Activated CD4-positive, alpha-beta T cell treated with anti-CD3 and anti-CD28 coated beads, Interleukin-2, amount 50 U/mL, for 16 hours (primary cell): ENCODE data around the gene TSPAN5.

Experiments used
- DNase-seq: peaks from one replicate; pipeline ENCODE4 v3.0.0-alpha.2; 2020

TSPAN5 gene

GRCh38 chr4:98672583-98673287 lies 14.3 kb upstream of the TSPAN5 start:
- no peak for DNase-seq

- no peak for DNase-seq
These were observed 12.7 kb upstream of the TSPAN5 start for GRCh38 chr4:98671131-98671530.

GRCh38 chr4:98670186-98670585 lies 11.8 kb upstream of the TSPAN5 start:
- DNase-seq = no peak

- DNase-seq = no peak
These were observed 11.2 kb upstream of the TSPAN5 start for GRCh38 chr4:98669577-98669976.

- no peak for DNase-seq
These were observed 6.5 kb upstream of the TSPAN5 start for GRCh38 chr4:98664959-98665358.

- DNase-seq = peak; percentile 90
These were observed 5.0 kb upstream of the TSPAN5 start for GRCh38 chr4:98663226-98664006.

- peak; percentile 47 for DNase-seq
These were observed 4.3 kb upstream of the TSPAN5 start for GRCh38 chr4:98662626-98663225.

GRCh38 chr4:98662055-98662453 lies 3.6 kb upstream of the TSPAN5 start:
- no peak for DNase-seq

GRCh38 chr4:98661371-98662054 lies 3.1 kb upstream of the TSPAN5 start:
- no peak for DNase-seq

- peak; percentile 51 for DNase-seq
These were observed 1.5 kb upstream of the TSPAN5 start for GRCh38 chr4:98659741-98660462.

GRCh38 chr4:98659106-98659592 lies 738 bp upstream of the TSPAN5 start:
- DNase-seq = no peak

- peak; percentile 68 for DNase-seq
These were observed 702 bp downstream of the TSPAN5 start for GRCh38 chr4:98657531-98658286.

- no peak for DNase-seq
These were observed 1.5 kb downstream of the TSPAN5 start for GRCh38 chr4:98656886-98657285.

- no peak for DNase-seq
These were observed 2.0 kb downstream of the TSPAN5 start for GRCh38 chr4:98656443-98656842.

- DNase-seq = no peak
These were observed 4.2 kb downstream of the TSPAN5 start for GRCh38 chr4:98653890-98654867.

GRCh38 chr4:98652996-98653395 lies 5.4 kb downstream of the TSPAN5 start:
- no peak for DNase-seq

GRCh38 chr4:98648602-98649001 lies 9.8 kb downstream of the TSPAN5 start:
- DNase-seq = no peak

GRCh38 chr4:98646422-98646821 lies 12.0 kb downstream of the TSPAN5 start:
- no peak for DNase-seq

GRCh38 chr4:98645527-98645926 lies 12.9 kb downstream of the TSPAN5 start:
- no peak for DNase-seq

GRCh38 chr4:98643755-98644154 lies 14.7 kb downstream of the TSPAN5 start:
- no peak for DNase-seq
